GM12878 (cell line): Measurements from ENCODE around the gene ZNF350. TPM values are rescaled to one million over a fixed set of nuclear protein-coding genes. Genes with fewer than 3 reads are reported as not detected.

ENCODE experiments used
- ATAC-seq: fragments of 200-7000 bp; cut with Tn5 transposase; 3 replicates; pipeline ENCODE4 v1.9.1; 2020; ENCODE audit warnings: mild to moderate bottlenecking, moderate library complexity
- BruUV-seq: library from RNA; stranded (reverse); fragments of 400-500 nt; replicated peaks from 2 replicates; lab custom pipeline; 2021; lab: Mats Ljungman, UMichigan
- CTCF ChIA-PET: fragments of 300-600 bp; sonication (Branson Sonifier 250); formaldehyde crosslinking; extraction: SDS; loops from one replicate; lab custom pipeline; 2021; ENCODE audit warnings: inconsistent platforms; lab: Yijun Ruan, JAX
- POLR2A ChIA-PET: fragments of 350-600 bp; formaldehyde crosslinking; extraction: SDS; loops from one replicate; lab custom pipeline; 2021; ENCODE audit warnings: inconsistent platforms; lab: Charles Lee
- RAD21 ChIA-PET: fragments of 300-600 bp; sonication (Branson Sonifier 250); formaldehyde crosslinking; loops from one replicate; lab custom pipeline; 2023; ENCODE audit warnings: antibody characterized with exemption; ENCODE audit not compliant: unreplicated experiment; lab: Charles Lee
- SMC1A ChIA-PET: fragments of 300-600 bp; sonication (Branson Sonifier 250); formaldehyde crosslinking; loops from one replicate; lab custom pipeline; 2023; ENCODE audit not compliant: unreplicated experiment, uncharacterized antibody; lab: Charles Lee
- DNase-seq: peaks from one replicate; pipeline ENCODE4 v3.0.0-alpha.2; 2011; ENCODE audit warnings: low read depth, low spot score
- FAIRE-seq: peaks from 3 replicates; lab custom pipeline; 2011; peaks lifted over from hg19 to GRCh38; lab: Jason Lieb, UNC
- H2AFZ ChIP-seq: 2 replicates; pipeline ENCODE4 v1.6.0; 2011; ENCODE audit warnings: low read depth, low read length, control low read depth; ENCODE audit not compliant: control insufficient read depth
- H3K27ac ChIP-seq: 2 replicates; pipeline ENCODE4 v1.5.1; 2011; ENCODE audit warnings: control low read depth; ENCODE audit not compliant: control insufficient read depth, insufficient read depth
- H3K27me3 ChIP-seq, 2 experiments: replicated peaks in 1 of 2; 2 replicates each; pipeline versions ENCODE4 v1.6.0 to v1.6.1; 2011; ENCODE audit warnings: low read length in 1 of 2; ENCODE audit not compliant: control insufficient read depth in 2 of 2, insufficient read depth in 2 of 2
- H3K36me3 ChIP-seq, 2 experiments: 2 replicates each; pipeline ENCODE4 v1.5.1; 2011; ENCODE audit warnings: low read length in 1 of 2; ENCODE audit not compliant: control insufficient read depth in 2 of 2, insufficient read depth in 2 of 2
- H3K4me1 ChIP-seq: 2 replicates; pipeline ENCODE4 v1.6.1; 2011; ENCODE audit warnings: mild to moderate bottlenecking, low read length, moderate library complexity, mixed read lengths; ENCODE audit not compliant: control insufficient read depth, insufficient read depth
- H3K4me2 ChIP-seq: 2 replicates; pipeline ENCODE4 v1.6.0; 2011; ENCODE audit warnings: control low read depth; ENCODE audit not compliant: control insufficient read depth, insufficient read depth
- H3K4me3 ChIP-seq: fragments of 200-600 bp; sonication (generic); 2 replicates; pipeline ENCODE4 v1.5.1; 2016
- H3K79me2 ChIP-seq: 2 replicates; pipeline ENCODE4 v1.6.0; 2011; ENCODE audit warnings: low read length; ENCODE audit not compliant: control insufficient read depth, insufficient read depth
- H3K9ac ChIP-seq: 2 replicates; pipeline ENCODE4 v1.8.0; 2011; ENCODE audit warnings: low read length, control low read depth, mixed read lengths; ENCODE audit not compliant: control insufficient read depth, insufficient read depth
- H3K9me3 ChIP-seq: replicated peaks from 3 replicates; pipeline ENCODE4 v1.5.1; 2011; ENCODE audit warnings: mild to moderate bottlenecking, low read length; ENCODE audit not compliant: control insufficient read depth, insufficient read depth
- H4K20me1 ChIP-seq: 2 replicates; pipeline ENCODE4 v1.6.0; 2011; ENCODE audit not compliant: control insufficient read depth, insufficient read depth
- BCL11A ChIP-seq: IDR thresholded peaks from 2 replicates; pipeline ENCODE4 v1.6.1; 2011; ENCODE audit warnings: low read depth, low read length
- BCLAF1 ChIP-seq: fragments of 450-650 bp; IDR thresholded peaks from 2 replicates; pipeline ENCODE4 v1.6.1; 2017; ENCODE audit warnings: antibody characterized with exemption, mild to moderate bottlenecking, moderate library complexity
- CEBPZ ChIP-seq: fragments of 150-350 bp; IDR thresholded peaks from 2 replicates; pipeline ENCODE4 v1.6.1; 2016; ENCODE audit warnings: low read depth, low read length
- E4F1 ChIP-seq: fragments of 450-650 bp; IDR thresholded peaks from 2 replicates; pipeline ENCODE4 v1.6.1; 2018; ENCODE audit warnings: borderline replicate concordance, mild to moderate bottlenecking; ENCODE audit not compliant: partially characterized antibody
- ESRRA ChIP-seq: IDR thresholded peaks from 2 replicates; pipeline ENCODE4 v1.6.1; 2012; ENCODE audit warnings: mild to moderate bottlenecking, low read length, improper control_type of control experiment
- GATAD2B ChIP-seq: fragments of 450-650 bp; conservative IDR thresholded peaks from 2 replicates; pipeline ENCODE4 v1.6.1; 2017; ENCODE audit warnings: low read depth, mild to moderate bottlenecking, moderate library complexity
- RAD51 ChIP-seq: fragments of 450-650 bp; IDR thresholded peaks from 2 replicates; pipeline ENCODE4 v1.6.1; 2016; ENCODE audit warnings: moderate library complexity, mild to moderate bottlenecking, inconsistent platforms
- RBBP5 ChIP-seq: fragments of 200-600 bp; sonication (generic); conservative IDR thresholded peaks from 2 replicates; pipeline ENCODE4 v1.6.1; 2016
- RUNX3 ChIP-seq: IDR thresholded peaks from 2 replicates; pipeline ENCODE4 v1.6.1; 2012; ENCODE audit warnings: low read length, inconsistent platforms
- SMAD1 ChIP-seq: fragments of 450-650 bp; IDR thresholded peaks from 2 replicates; pipeline ENCODE4 v1.6.1; 2018; ENCODE audit warnings: mild to moderate bottlenecking, low read depth; ENCODE audit not compliant: partially characterized antibody
- SUZ12 ChIP-seq: fragments of 200-600 bp; sonication (generic); IDR thresholded peaks from one replicate; pipeline ENCODE4 v1.6.1; 2018; ENCODE audit warnings: antibody characterized with exemption, mild to moderate bottlenecking; ENCODE audit not compliant: unreplicated experiment
- ZNF622 ChIP-seq: fragments of 450-650 bp; IDR thresholded peaks from 2 replicates; pipeline ENCODE4 v1.6.1; 2017; ENCODE audit warnings: mild to moderate bottlenecking, inconsistent platforms
- ZNF687 ChIP-seq: fragments of 450-650 bp; IDR thresholded peaks from 2 replicates; pipeline ENCODE4 v1.6.1; 2017; ENCODE audit warnings: mild to moderate bottlenecking, moderate library complexity
- WGBS: methylation state at CpG from one replicate; pipeline ENCODE4 v1.1.6; 2016; ENCODE audit warnings: low lambda C conversion rate; ENCODE audit not compliant: insufficient replicate concordance, insufficient coverage; ENCODE audit errors: missing lambda C conversion rate; 5-methylcytosine and 5-hydroxymethylcytosine counted together
- in situ Hi-C: fragments of 300-500 bp; cut with MboI; formaldehyde crosslinking; loops from 9 replicates; pipeline ENCODE4 v1.14.3; 2018; ENCODE audit warnings: mixed read lengths
- intact Hi-C: fragments of 100-400 bp; cut with micrococcal nuclease; formaldehyde crosslinking; loops from one replicate; pipeline ENCODE4 v1.14.2; 2022; ENCODE audit not compliant: unreplicated experiment
- polyA plus RNA-seq, 11 experiments: library from polyadenylated mRNA; depleted of rRNA in 4 of 11; unstranded in 6 of 11; stranded (reverse) in 5 of 11; fragments of >200 nt; fragmentation: Nextera tagmentation in 4 of 11; fragmentation: Illumina TruSeq in 1 of 11; extraction: Ambion mirVana in 4 of 11; extraction: Trizol in 1 of 11; gene quantifications; 1 replicate in 1 of 11; 2 replicates in 10 of 11; pipeline versions ENCODE4 v1.2.1 to v1.2.3, GENCODE V29; 2011 to 2016; ENCODE audit warnings: inconsistent platforms in 2 of 11, missing spikeins in 2 of 11, low read depth in 1 of 11
- total RNA-seq, 4 experiments: library from RNA; depleted of rRNA in 3 of 4; stranded (reverse); fragments of >200 nt in 3 of 4; fragmentation: Illumina TruSeq in 1 of 4; extraction: Trizol in 1 of 4; gene quantifications; 2 replicates each; pipeline versions ENCODE4 v1.2.1 to v1.2.3, GENCODE V29; 2013 to 2021

Gene ZNF350
- total and polyA plus RNA-seq, 10 of the 15 experiments (the other 5 are each of a cell fraction or from before 2014, with no cell fraction given) = 6.4 to 11.8 (median 10.0) TPM

- DNase-seq (no peak), FAIRE-seq (no peak), ATAC-seq (no peak)
- H3K36me3 ChIP-seq = peaks cover under 1 to 4% of the 10 kb centered on the region in 2 experiments; a peak in 2 of 4 replicates
- no peak overlapping the region for H2AFZ ChIP-seq
- H3K9ac ChIP-seq = no peak overlapping the region
- no peaks in the 10 kb centered on the region for H3K4me1 ChIP-seq
- no TSS peak for BruUV-seq
- no peaks in the 10 kb centered on the region for H3K79me2 ChIP-seq
- POLR2A ChIA-PET = no interaction called here
- peaks cover 3% of the 10 kb centered on the region for H3K9me3 ChIP-seq
- H3K27me3 ChIP-seq = no peaks in the 10 kb centered on the region
- in situ Hi-C loops = no loop called here
- WGBS = 95% methylated on average over 4 of the region's 4 CpGs
- no peak overlapping the region for H3K4me2 ChIP-seq
- no peak overlapping the region for H3K4me3 ChIP-seq
- intact Hi-C loops = no loop called here
- no peaks in the 10 kb centered on the region for H4K20me1 ChIP-seq
- H3K27ac ChIP-seq = no peak overlapping the region
- SMC1A ChIA-PET = no interaction called here
- RAD21 ChIA-PET = no interaction called here
- CTCF ChIA-PET = no interaction called here
- TF ChIP-seq RAD51 (no peak), ZNF622 (no peak), SMAD1 (no peak), RUNX3 (no peak), CEBPZ (no peak), ESRRA (no peak), RBBP5 (no peak), BCLAF1 (no peak), SUZ12 (no peak), ZNF687 (no peak), BCL11A (no peak), GATAD2B (no peak), E4F1 (no peak)
Observed at GRCh38 chr19:51959791-51960190, 26.8 kb downstream of the ZNF350 start.
